GM21423 (cell line): ENCODE results near the gene HBG2.

Experiments
- ATAC-seq: cut with Tn5 transposase; IDR thresholded peaks from one replicate; pipeline ENCODE4 v1.9.1; 2021; ENCODE audit warnings: mild to moderate bottlenecking, moderate library complexity; ENCODE audit not compliant: unreplicated experiment

Gene HBG2

GRCh38 chr11:5231111-5231510 is 23.5 kb downstream of the HBG2 start:
- ATAC-seq: no peak

GRCh38 chr11:5230266-5230665 is 24.3 kb downstream of the HBG2 start:
- no peak for ATAC-seq

- ATAC-seq: no peak
These were observed 24.8 kb downstream of the HBG2 start for GRCh38 chr11:5229796-5230195.

- no peak for ATAC-seq
These were observed 25.2 kb downstream of the HBG2 start for GRCh38 chr11:5229356-5229755.

GRCh38 chr11:5228124-5228523 is 26.5 kb downstream of the HBG2 start:
- ATAC-seq: no peak

- ATAC-seq: no peak
These were observed 26.9 kb downstream of the HBG2 start for GRCh38 chr11:5227681-5228080.

- ATAC-seq: no peak
These were observed 27.8 kb downstream of the HBG2 start, which contains the start of gene HBB for GRCh38 chr11:5226732-5227310. TSS of gene HBB (minus strand) at chr11:5227071. CDS start at chr11:5227021, 50 bp downstream.

GRCh38 chr11:5225480-5225871 is 29.1 kb downstream of the HBG2 start:
- no peak for ATAC-seq

- no peak for ATAC-seq
These were observed 29.8 kb downstream of the HBG2 start for GRCh38 chr11:5224538-5225479.

- ATAC-seq: no peak
These were observed 30.9 kb downstream of the HBG2 start for GRCh38 chr11:5223686-5224085.

GRCh38 chr11:5223146-5223545 is 31.4 kb downstream of the HBG2 start:
- no peak for ATAC-seq

- no peak for ATAC-seq
These were observed 44.1 kb downstream of the HBG2 start for GRCh38 chr11:5210376-5210885.

- peak; percentile 64 for ATAC-seq
These were observed 49.8 kb downstream of the HBG2 start for GRCh38 chr11:5204787-5205186.

GRCh38 chr11:5203366-5203765 is 51.2 kb downstream of the HBG2 start:
- ATAC-seq: no peak
